Measurements from ENCODE around the gene HES2.

- TF ChIP-seq, protein P1, sequence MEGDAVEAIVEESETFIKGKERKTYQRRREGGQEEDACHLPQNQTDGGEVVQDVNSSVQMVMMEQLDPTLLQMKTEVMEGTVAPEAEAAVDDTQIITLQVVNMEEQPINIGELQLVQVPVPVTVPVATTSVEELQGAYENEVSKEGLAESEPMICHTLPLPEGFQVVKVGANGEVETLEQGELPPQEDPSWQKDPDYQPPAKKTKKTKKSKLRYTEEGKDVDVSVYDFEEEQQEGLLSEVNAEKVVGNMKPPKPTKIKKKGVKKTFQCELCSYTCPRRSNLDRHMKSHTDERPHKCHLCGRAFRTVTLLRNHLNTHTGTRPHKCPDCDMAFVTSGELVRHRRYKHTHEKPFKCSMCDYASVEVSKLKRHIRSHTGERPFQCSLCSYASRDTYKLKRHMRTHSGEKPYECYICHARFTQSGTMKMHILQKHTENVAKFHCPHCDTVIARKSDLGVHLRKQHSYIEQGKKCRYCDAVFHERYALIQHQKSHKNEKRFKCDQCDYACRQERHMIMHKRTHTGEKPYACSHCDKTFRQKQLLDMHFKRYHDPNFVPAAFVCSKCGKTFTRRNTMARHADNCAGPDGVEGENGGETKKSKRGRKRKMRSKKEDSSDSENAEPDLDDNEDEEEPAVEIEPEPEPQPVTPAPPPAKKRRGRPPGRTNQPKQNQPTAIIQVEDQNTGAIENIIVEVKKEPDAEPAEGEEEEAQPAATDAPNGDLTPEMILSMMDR (IDR thresholded peaks at IDR 0.05), result no peak
- TF ChIP-seq POLR2A (IDR thresholded peaks at IDR 0.05), result no peak
Observed at GRCh38 chr1:6396998-6397397, 22.7 kb downstream of the HES2 start.
